Breast epithelium (tissue), 3 donors: ENCODE results near the gene KHNYN.

Source experiments
- CTCF ChIP-seq, 3 donors: fragments of 450-650 bp; IDR thresholded peaks; one replicate each; pipeline ENCODE4 v1.5.1; 2016 to 2017; ENCODE audit warnings: antibody characterized with exemption in 3 of 3, mild to moderate bottlenecking in 3 of 3, moderate library complexity in 3 of 3
- POLR2A ChIP-seq: fragments of 450-650 bp; IDR thresholded peaks from one replicate; pipeline ENCODE4 v1.6.1; 2016; ENCODE audit warnings: antibody characterized with exemption, mild to moderate bottlenecking, moderate library complexity
- POLR2AphosphoS5 ChIP-seq, 3 donors: sonication (generic); formaldehyde crosslinking; IDR thresholded peaks; one replicate each; pipeline ENCODE4 v1.6.1; 2017; ENCODE audit warnings: antibody characterized with exemption in 3 of 3

- no peak for TF ChIP-seq POLR2A
- no peak for TF ChIP-seq CTCF (IDR thresholded peaks at IDR 0.05)
- no peak for TF ChIP-seq POLR2AphosphoS5 (IDR thresholded peaks at IDR 0.05)
Observed at GRCh38 chr14:24392325-24393091, 37.2 kb upstream of the KHNYN start.
